PC-9 (cell line): Measurements from ENCODE around the gene HAL. TPM values are rescaled to one million over a fixed set of nuclear protein-coding genes. Genes with fewer than 3 reads are reported as not detected.

ENCODE experiments used
- BruUV-seq: library from RNA; stranded (reverse); fragments of 400-500 nt; replicated peaks from 2 replicates; lab custom pipeline; 2021; lab: Mats Ljungman, UMichigan
- CTCF ChIA-PET: fragments of 300-600 bp; sonication (Branson Sonifier 250); formaldehyde crosslinking; loops from one replicate; lab custom pipeline; 2022; ENCODE audit warnings: antibody characterized with exemption; lab: Charles Lee
- POLR2A ChIA-PET: fragments of 300-600 bp; sonication (Branson Sonifier 250); formaldehyde crosslinking; loops from one replicate; lab custom pipeline; 2022; ENCODE audit warnings: antibody characterized with exemption; ENCODE audit not compliant: unreplicated experiment; lab: Charles Lee
- DNase-seq, 2 experiments: peaks; one replicate each; pipeline versions ENCODE4 v3.0.0 to v3.0.0-alpha.2; 2015 to 2022; ENCODE audit warnings: mixed read lengths in 1 of 2
- H2AFZ ChIP-seq: fragments of 200-600 bp; sonication (generic); 2 replicates; pipeline ENCODE4 v1.8.1; 2017; ENCODE audit warnings: antibody characterized with exemption
- H3F3A ChIP-seq: fragments of 200-600 bp; sonication (generic); 2 replicates; pipeline ENCODE4 v1.8.1; 2017; ENCODE audit warnings: antibody characterized with exemption, mild to moderate bottlenecking, low read depth; ENCODE audit not compliant: insufficient read depth
- H3K27ac ChIP-seq: fragments of 200-600 bp; sonication (generic); 2 replicates; pipeline ENCODE4 v1.6.1; 2016; ENCODE audit warnings: mixed run types
- H3K27me3 ChIP-seq: fragments of 200-600 bp; sonication (generic); 2 replicates; pipeline ENCODE4 v1.6.1; 2016; ENCODE audit warnings: low read depth, mixed run types; ENCODE audit not compliant: insufficient read depth
- H3K36me3 ChIP-seq: fragments of 200-600 bp; sonication (generic); 2 replicates; pipeline ENCODE4 v1.6.1; 2016; ENCODE audit warnings: low read depth, mixed run types
- H3K4me1 ChIP-seq: fragments of 200-600 bp; sonication (generic); replicated peaks from 2 replicates; pipeline ENCODE4 v1.6.1; 2016; ENCODE audit warnings: mixed run types; ENCODE audit not compliant: insufficient read depth
- H3K4me2 ChIP-seq: fragments of 200-600 bp; sonication (generic); 2 replicates; pipeline ENCODE4 v1.6.1; 2017; ENCODE audit warnings: mixed run types
- H3K4me3 ChIP-seq: fragments of 200-600 bp; sonication (generic); 2 replicates; pipeline ENCODE4 v1.6.1; 2016; ENCODE audit warnings: mixed run types
- H3K79me2 ChIP-seq: fragments of 200-600 bp; sonication (generic); 2 replicates; pipeline ENCODE4 v1.6.1; 2017; ENCODE audit warnings: low read depth, mixed run types
- H3K9me2 ChIP-seq: fragments of 200-600 bp; sonication (generic); 2 replicates; pipeline ENCODE4 v1.8.1; 2017; ENCODE audit warnings: mild to moderate bottlenecking; ENCODE audit not compliant: insufficient read depth
- H3K9me3 ChIP-seq: fragments of 200-600 bp; sonication (generic); 2 replicates; pipeline ENCODE4 v1.8.1; 2016; ENCODE audit warnings: low read depth; ENCODE audit not compliant: insufficient read depth
- H4K20me1 ChIP-seq: fragments of 200-600 bp; sonication (generic); 2 replicates; pipeline ENCODE4 v1.8.1; 2017; ENCODE audit not compliant: insufficient read depth
- CTCF ChIP-seq: fragments of 200-600 bp; sonication (generic); conservative IDR thresholded peaks from 2 replicates; pipeline ENCODE4 v1.6.1; 2017; ENCODE audit warnings: mixed run types, antibody characterized with exemption, mild to moderate bottlenecking, moderate library complexity
- EZH2 ChIP-seq: fragments of 200-600 bp; sonication (generic); IDR thresholded peaks from 2 replicates; pipeline ENCODE4 v1.8.0; 2017; ENCODE audit warnings: antibody characterized with exemption, low read depth
- intact Hi-C: fragments of 100-400 bp; cut with micrococcal nuclease; formaldehyde crosslinking; loops from one replicate; pipeline ENCODE4 v1.10.0; 2022; ENCODE audit not compliant: unreplicated experiment
- total RNA-seq: library from RNA; stranded (reverse); gene quantifications from 2 replicates; pipeline ENCODE4 v1.2.3, GENCODE V29; 2021

The HAL gene
- total RNA-seq, 1 experiment from 2014 or later = 1.3 TPM

GRCh38 chr12:96028538-96028937 is 32.4 kb upstream of the HAL start:
- H3K79me2 ChIP-seq = peaks cover 37% of the 10 kb centered on the region
- intact Hi-C loops = no loop called here
- H3K9me2 ChIP-seq = no peaks in the 10 kb centered on the region
- H3K9me3 ChIP-seq = no peaks in the 10 kb centered on the region
- peaks cover 34% of the 10 kb centered on the region for H3K36me3 ChIP-seq
- ChIA-PET POLR2A (no interaction called here), CTCF (no interaction called here)
- H3K4me1 ChIP-seq = peaks cover 30% of the 10 kb centered on the region; the same call in 1 of the 2 replicates
- H3F3A ChIP-seq = 0 out of 2 replicates have a peak, but pooled peaks cover 3% of the 10 kb centered on the region
- H3K4me2 ChIP-seq = no peak overlapping the region
- no peak for TF ChIP-seq CTCF
- TF ChIP-seq EZH2 = no peak
- DNase-seq = no peak
- H3K27ac ChIP-seq = no peak overlapping the region
- H2AFZ ChIP-seq = no peak overlapping the region
- peaks cover 15% of the 10 kb centered on the region; the same call in 1 of the 2 replicates for H4K20me1 ChIP-seq
- no peaks in the 10 kb centered on the region for H3K27me3 ChIP-seq
- no peak overlapping the region for H3K4me3 ChIP-seq
- BruUV-seq = no TSS peak

GRCh38 chr12:96026331-96026730 is 30.2 kb upstream of the HAL start:
- H2AFZ ChIP-seq = no peak overlapping the region
- H3K27ac ChIP-seq = no peak overlapping the region
- H3K27me3 ChIP-seq = no peaks in the 10 kb centered on the region
- H3K79me2 ChIP-seq = peaks cover 15% of the 10 kb centered on the region
- ChIA-PET CTCF (no interaction called here), POLR2A (no interaction called here)
- DNase-seq = no peak
- TF ChIP-seq CTCF (no peak), EZH2 (no peak)
- peaks cover 36% of the 10 kb centered on the region for H3K36me3 ChIP-seq
- H3K4me1 ChIP-seq = 0 out of 2 replicates have a peak, but pooled peaks cover 9% of the 10 kb centered on the region
- H3K4me2 ChIP-seq = no peak overlapping the region
- peaks cover 15% of the 10 kb centered on the region; the same call in 1 of the 2 replicates for H4K20me1 ChIP-seq
- 0 out of 2 replicates have a peak, but pooled peaks cover 3% of the 10 kb centered on the region for H3F3A ChIP-seq
- intact Hi-C loops = no loop called here
- no TSS peak for BruUV-seq
- no peaks in the 10 kb centered on the region for H3K9me3 ChIP-seq
- no peaks in the 10 kb centered on the region for H3K9me2 ChIP-seq
- no peak overlapping the region for H3K4me3 ChIP-seq

- TF ChIP-seq CTCF (no peak), EZH2 (no peak)
- Histone ChIP-seq H3K9me2 (no peaks in the 10 kb centered on the region), H3K27ac (no peak overlapping the region), H4K20me1 (peaks cover 9% of the 10 kb centered on the region; the same call in 1 of the 2 replicates), H3K9me3 (no peaks in the 10 kb centered on the region), H3K4me2 (no peak overlapping the region), H3K36me3 (peaks cover 36% of the 10 kb centered on the region), H3K27me3 (no peaks in the 10 kb centered on the region), H3K79me2 (peaks cover 9% of the 10 kb centered on the region), H3K4me3 (no peak overlapping the region), H3F3A (0 out of 2 replicates have a peak, but pooled peaks cover 3% of the 10 kb centered on the region), H3K4me1 (0 out of 2 replicates have a peak, but pooled peaks cover 5% of the 10 kb centered on the region), H2AFZ (no peak overlapping the region)
- ChIA-PET POLR2A (no interaction called here), CTCF (no interaction called here)
- no peak for DNase-seq
- no TSS peak for BruUV-seq
- intact Hi-C loops = no loop called here
Measured at GRCh38 chr12:96025518-96025917, 29.4 kb upstream of the HAL start.
